OCI-M1 (cell line): ENCODE data around the gene FAM107A.

Source experiments
- DNase-seq: peaks from one replicate; lab custom pipeline; 2025; lab: John Stamatoyannopoulos, UW

The FAM107A gene

GRCh38 chr3:58518291-58518789, 58.9 kb downstream of the FAM107A start:
- no peak for DNase-seq

- no peak for DNase-seq
Measured at GRCh38 chr3:58514405-58514804, 62.8 kb downstream of the FAM107A start.
